ENCODE results near the gene CACNG1.

GRCh38 chr17:67074781-67075180, 30.4 kb downstream of the CACNG1 start:
- no peak for TF ChIP-seq POLR2A (IDR thresholded peaks at IDR 0.05)
- TF ChIP-seq CTCF (IDR thresholded peaks at IDR 0.05) = no peak
- TF ChIP-seq POLR2AphosphoS5 (IDR thresholded peaks at IDR 0.05) = no peak
- no peak for TF ChIP-seq EP300 (IDR thresholded peaks at IDR 0.05; ENCODE audit: low read depth)
